Suprapubic skin (tissue), 4 donors: ENCODE results near the gene PHF3. TPM values are rescaled to one million over a fixed set of nuclear protein-coding genes. Genes with fewer than 3 reads are reported as not detected.

Experiments
- DNase-seq, 2 donors: peaks; one replicate each; pipeline ENCODE4 v3.0.0-alpha.2; 2019; ENCODE audit warnings: low spot score in 2 of 2
- H3K27ac ChIP-seq: fragments of 200-600 bp; sonication (generic); one replicate; pipeline ENCODE4 v1.5.1; 2019
- H3K27me3 ChIP-seq: fragments of 200-600 bp; sonication (generic); one replicate; pipeline ENCODE4 v1.5.1; 2019
- H3K36me3 ChIP-seq: fragments of 200-600 bp; sonication (generic); one replicate; pipeline ENCODE4 v1.5.1; 2019
- H3K4me1 ChIP-seq: fragments of 200-600 bp; sonication (generic); one replicate; pipeline ENCODE4 v1.5.1; 2019
- H3K4me3 ChIP-seq: fragments of 200-600 bp; sonication (generic); one replicate; pipeline ENCODE4 v1.5.1; 2019; ENCODE audit warnings: mild to moderate bottlenecking
- H3K9me3 ChIP-seq: fragments of 200-600 bp; sonication (generic); one replicate; pipeline ENCODE4 v1.5.1; 2019
- CTCF ChIP-seq, 2 donors: fragments of 200-600 bp in 1 of 2; fragments of 450-650 bp in 1 of 2; sonication (generic) in 1 of 2; IDR thresholded peaks; one replicate each; pipeline ENCODE4 v1.5.1; 2016 to 2019; ENCODE audit warnings: antibody characterized with exemption in 2 of 2, mild to moderate bottlenecking in 1 of 2, moderate library complexity in 1 of 2
- EP300 ChIP-seq: sonication (generic); formaldehyde crosslinking; IDR thresholded peaks from one replicate; pipeline ENCODE4 v1.6.1; 2017; ENCODE audit warnings: antibody characterized with exemption
- POLR2A ChIP-seq, 2 donors: fragments of 450-650 bp; IDR thresholded peaks; one replicate each; pipeline ENCODE4 v1.6.1; 2017; ENCODE audit warnings: antibody characterized with exemption in 2 of 2, mild to moderate bottlenecking in 2 of 2, moderate library complexity in 2 of 2
- POLR2AphosphoS5 ChIP-seq, 3 donors: sonication (generic); formaldehyde crosslinking; IDR thresholded peaks; one replicate each; pipeline ENCODE4 v1.6.1; 2017; ENCODE audit warnings: antibody characterized with exemption in 3 of 3
- WGBS: methylation state at CpG from one replicate; pipeline ENCODE4 v1.1.5; 2018; 5-methylcytosine and 5-hydroxymethylcytosine counted together
- total RNA-seq, 4 donors: library from RNA; depleted of rRNA; stranded (reverse); fragments of >200 nt; gene quantifications; one replicate each; pipeline ENCODE4 v1.1.0, GENCODE V29; 2016

PHF3 gene
- total RNA-seq, 4 donors from 2014 or later, result 38.1 to 98.5 (median 49.3) TPM

GRCh38 chr6:63683071-63683603 lies 47.5 kb downstream of the PHF3 start:
- Histone ChIP-seq H3K36me3 (peaks cover 23% of the 10 kb centered on the region), H3K27ac (no peak overlapping the region)

DNA sequence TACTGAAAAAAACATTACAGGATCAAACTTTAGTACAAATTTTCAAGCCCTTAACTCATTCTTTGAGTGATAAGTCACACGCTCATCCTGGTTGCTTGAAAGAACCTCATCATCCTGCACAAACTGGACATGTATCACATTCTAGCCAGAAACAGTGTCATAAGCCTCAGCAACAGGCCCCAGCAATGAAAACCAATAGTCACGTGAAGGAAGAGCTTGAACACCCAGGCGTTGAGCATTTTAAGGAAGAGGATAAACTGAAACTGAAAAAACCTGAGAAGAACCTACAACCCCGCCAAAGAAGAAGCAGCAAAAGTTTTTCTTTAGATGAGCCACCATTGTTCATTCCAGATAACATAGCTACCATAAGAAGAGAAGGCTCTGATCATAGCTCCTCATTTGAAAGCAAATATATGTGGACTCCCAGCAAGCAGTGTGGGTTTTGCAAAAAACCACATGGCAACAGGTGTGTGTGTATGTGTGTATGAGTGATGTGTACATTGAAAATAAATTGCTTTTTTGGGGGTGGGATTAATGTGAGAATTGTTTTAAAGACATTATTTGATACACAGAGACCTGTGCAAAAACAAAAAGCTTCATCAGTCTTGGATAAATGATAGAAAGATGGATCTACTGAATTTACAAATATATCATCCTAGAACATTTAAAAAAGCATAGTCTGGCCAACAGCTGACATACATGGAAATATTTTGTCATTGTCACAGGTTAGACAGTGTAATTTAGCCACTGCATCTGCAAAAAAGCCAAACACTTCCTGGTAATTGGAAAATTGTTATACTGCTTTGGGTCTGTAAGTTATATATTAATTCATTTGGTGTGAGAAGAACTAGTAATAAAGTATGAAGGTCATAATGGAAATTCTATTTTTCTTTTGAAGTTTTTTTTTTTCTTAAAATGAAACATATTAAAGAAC lies 50.1 kb downstream of the PHF3 start:
- 88% methylated on average over 4 of the region's 4 CpGs for WGBS
- Histone ChIP-seq H3K4me1 (peaks cover 1% of the 10 kb centered on the region), H3K27me3 (no peaks in the 10 kb centered on the region), H3K4me3 (no peak overlapping the region), H3K9me3 (no peaks in the 10 kb centered on the region), H3K36me3 (peaks cover 23% of the 10 kb centered on the region), H3K27ac (no peak overlapping the region)
- DNase-seq, result no peak
- TF ChIP-seq CTCF (IDR thresholded peaks at IDR 0.05) (no peak), POLR2A (IDR thresholded peaks at IDR 0.05) (no peak), POLR2AphosphoS5 (IDR thresholded peaks at IDR 0.05) (no peak), EP300 (no peak)

More at GRCh38 chr6:63683071-63683603, 47.5 kb downstream of the PHF3 start:
- TF ChIP-seq POLR2A (IDR thresholded peaks at IDR 0.05) (no peak), CTCF (IDR thresholded peaks at IDR 0.05) (no peak), EP300 (no peak), POLR2AphosphoS5 (IDR thresholded peaks at IDR 0.05) (no peak)
- Histone ChIP-seq H3K27me3 (no peaks in the 10 kb centered on the region), H3K9me3 (no peaks in the 10 kb centered on the region), H3K4me3 (no peak overlapping the region), H3K4me1 (peaks cover 4% of the 10 kb centered on the region)
- WGBS, result 87% methylated on average over 1 of the region's 1 CpG
- DNase-seq, result no peak

- no peak for TF ChIP-seq CTCF (IDR thresholded peaks at IDR 0.05)
- no peak for TF ChIP-seq POLR2AphosphoS5 (IDR thresholded peaks at IDR 0.05)
- TF ChIP-seq EP300, result no peak
- TF ChIP-seq POLR2A (IDR thresholded peaks at IDR 0.05), result no peak
- Histone ChIP-seq H3K27me3 (no peaks in the 10 kb centered on the region), H3K27ac (no peak overlapping the region), H3K4me3 (no peak overlapping the region), H3K9me3 (no peaks in the 10 kb centered on the region), H3K36me3 (peaks cover 15% of the 10 kb centered on the region), H3K4me1 (no peaks in the 10 kb centered on the region)
- WGBS, result 90% methylated on average over 2 of the region's 2 CpGs
- no peak for DNase-seq
Measured at GRCh38 chr6:63689421-63689820, 53.8 kb downstream of the PHF3 start.

- Histone ChIP-seq H3K9me3 (no peaks in the 10 kb centered on the region), H3K4me1 (no peaks in the 10 kb centered on the region), H3K4me3 (no peak overlapping the region), H3K27me3 (no peaks in the 10 kb centered on the region), H3K27ac (no peak overlapping the region), H3K36me3 (peaks cover 9% of the 10 kb centered on the region)
- no peak for TF ChIP-seq POLR2AphosphoS5 (IDR thresholded peaks at IDR 0.05)
- TF ChIP-seq CTCF (IDR thresholded peaks at IDR 0.05), result no peak
- no peak for TF ChIP-seq EP300
- TF ChIP-seq POLR2A (IDR thresholded peaks at IDR 0.05), result no peak
- no peak for DNase-seq
Measured at GRCh38 chr6:63690221-63690620, 54.6 kb downstream of the PHF3 start.

DNA sequence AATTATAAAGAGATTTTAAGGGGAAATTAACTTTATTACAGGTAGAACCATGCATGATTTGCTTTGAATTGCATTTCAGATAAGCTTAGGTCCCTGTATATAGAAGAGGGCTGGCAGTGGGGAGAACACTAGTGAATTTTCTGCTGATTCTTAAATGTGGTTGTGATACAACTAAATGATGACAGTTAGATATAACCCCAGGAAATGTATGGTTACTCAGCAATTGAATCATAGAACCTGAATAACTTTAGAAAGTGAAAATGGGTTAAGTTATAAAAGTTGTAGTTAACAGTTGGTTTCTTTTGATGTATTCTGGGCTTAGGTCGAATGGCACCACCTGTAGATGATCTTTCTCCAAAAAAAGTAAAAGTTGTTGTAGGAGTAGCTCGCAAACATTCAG lies 70.1 kb downstream of the PHF3 start:
- WGBS, result 75% methylated on average over 2 of the region's 2 CpGs
- no peak for DNase-seq
- H3K4me1 ChIP-seq, result no peaks in the 10 kb centered on the region
- peaks cover 79% of the 10 kb centered on the region for H3K36me3 ChIP-seq
- H3K9me3 ChIP-seq, result no peaks in the 10 kb centered on the region
- no peaks in the 10 kb centered on the region for H3K27me3 ChIP-seq
- TF ChIP-seq EP300 (no peak), CTCF (IDR thresholded peaks at IDR 0.05) (no peak), POLR2AphosphoS5 (IDR thresholded peaks at IDR 0.05) (no peak), POLR2A (IDR thresholded peaks at IDR 0.05) (no peak)
- no peak overlapping the region for H3K4me3 ChIP-seq
- no peak overlapping the region for H3K27ac ChIP-seq
